ENCODE data around the gene SLC41A3. TPM values are rescaled to one million over a fixed set of nuclear protein-coding genes. Genes with fewer than 3 reads are reported as not detected.

The SLC41A3 gene
- polyA plus RNA-seq, 1 donor: 47.0 TPM

GRCh38 chr3:126026761-126027160 is 57.2 kb downstream of the SLC41A3 start:
- DNase-seq (ENCODE audit: low read depth): no peak

GRCh38 chr3:126026277-126026751 is 57.6 kb downstream of the SLC41A3 start:
- no peak for DNase-seq (ENCODE audit: low read depth)

DNA sequence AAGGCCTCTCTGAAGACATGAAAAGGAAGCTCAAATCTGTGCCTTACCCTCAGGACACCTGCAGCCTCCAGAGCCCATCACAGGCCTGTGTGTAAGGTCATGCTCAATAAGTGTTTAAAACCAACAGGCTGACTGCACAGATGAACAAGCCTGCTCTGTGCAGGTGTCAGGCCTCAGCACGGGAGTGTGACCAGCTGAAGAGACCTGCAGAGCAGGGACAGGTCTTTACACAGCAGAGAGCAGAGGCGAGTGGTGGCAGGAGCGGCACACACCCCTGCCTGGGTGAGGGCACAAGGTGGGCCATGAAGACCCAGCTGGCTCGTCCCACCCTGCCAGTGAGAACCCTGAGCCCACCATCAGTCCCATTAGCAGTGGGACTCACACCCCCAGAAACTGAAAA is 58.1 kb downstream of the SLC41A3 start:
- DNase-seq (ENCODE audit: low read depth): no peak

DNA sequence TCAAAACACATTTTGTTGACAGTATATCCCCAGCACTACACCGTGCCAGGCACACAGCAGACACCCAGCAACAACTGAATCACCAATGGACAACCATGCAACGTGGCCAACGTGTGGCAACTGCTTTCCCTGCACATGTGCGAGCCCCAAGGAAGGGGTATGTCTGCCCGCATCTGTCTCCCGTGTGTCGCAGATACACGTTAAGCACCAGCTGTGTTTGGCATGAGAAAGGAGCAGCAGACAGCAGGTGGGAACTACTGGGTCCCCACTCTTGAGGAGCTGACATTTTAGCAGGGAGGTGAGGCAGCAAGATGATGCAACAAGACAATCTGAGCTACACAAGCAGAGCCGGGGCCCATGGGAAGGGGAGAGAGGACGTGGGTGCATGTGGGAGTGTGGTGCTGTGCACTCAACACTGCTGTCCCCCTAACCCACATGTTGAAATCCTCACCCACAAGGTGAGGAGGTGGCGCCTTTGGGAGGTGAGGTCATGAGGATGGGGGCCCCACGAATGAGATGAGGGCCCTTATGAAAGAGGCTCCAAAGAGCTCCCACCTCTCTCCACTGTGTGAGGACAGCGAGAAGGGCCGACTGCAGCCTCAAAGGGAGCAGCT is 58.7 kb downstream of the SLC41A3 start:
- no peak for DNase-seq (ENCODE audit: low read depth)

GRCh38 chr3:126024049-126024854 is 59.7 kb downstream of the SLC41A3 start:
- no peak for DNase-seq (ENCODE audit: low read depth)

GRCh38 chr3:126023390-126023789 is 60.5 kb downstream of the SLC41A3 start:
- no peak for DNase-seq (ENCODE audit: low read depth)

GRCh38 chr3:126022741-126023359 is 61.1 kb downstream of the SLC41A3 start:
- no peak for DNase-seq (ENCODE audit: low read depth)

DNA sequence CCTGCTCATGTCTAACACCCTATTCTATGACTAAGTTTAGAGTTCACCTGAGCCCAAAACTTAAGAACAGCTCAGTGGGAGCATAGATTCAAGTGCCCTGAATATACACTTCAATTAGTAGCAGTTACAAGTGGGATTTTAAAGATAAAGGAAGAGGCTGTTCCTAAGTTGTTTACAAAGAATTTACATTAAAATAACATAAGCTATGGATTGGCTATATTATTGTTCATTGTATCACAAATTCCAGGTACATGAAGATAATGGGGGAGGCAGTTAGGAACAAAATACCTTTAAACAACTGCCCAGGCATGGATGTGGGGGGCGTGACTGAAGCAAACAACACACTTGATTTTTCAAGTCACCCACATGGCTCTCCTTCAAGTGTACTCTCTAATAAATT is 62.2 kb downstream of the SLC41A3 start:
- no peak for DNase-seq (ENCODE audit: low read depth)

DNA sequence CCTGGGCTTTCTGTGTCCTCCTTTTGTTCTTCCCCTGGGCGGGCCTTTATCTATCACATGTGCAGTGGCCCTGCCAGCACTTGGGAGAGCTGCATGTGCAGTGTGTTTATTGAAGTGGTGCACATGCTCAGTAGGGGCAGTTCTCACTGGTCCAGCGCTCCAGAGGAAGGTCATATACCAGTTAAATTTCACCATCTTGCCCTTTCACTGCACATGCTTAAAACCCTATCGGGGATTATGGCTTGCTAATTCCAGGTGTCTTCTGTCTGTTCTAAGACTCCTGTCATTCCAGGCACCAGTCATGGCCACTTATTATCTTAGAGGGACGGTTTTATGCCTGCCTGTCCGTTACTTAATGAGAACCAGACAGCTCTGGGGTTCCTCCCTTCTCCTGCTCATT is 62.7 kb downstream of the SLC41A3 start:
- DNase-seq (ENCODE audit: low read depth): no peak

- no peak for DNase-seq (ENCODE audit: low read depth)
These were observed 64.2 kb downstream of the SLC41A3 start for GRCh38 chr3:126019683-126020082.

DNA sequence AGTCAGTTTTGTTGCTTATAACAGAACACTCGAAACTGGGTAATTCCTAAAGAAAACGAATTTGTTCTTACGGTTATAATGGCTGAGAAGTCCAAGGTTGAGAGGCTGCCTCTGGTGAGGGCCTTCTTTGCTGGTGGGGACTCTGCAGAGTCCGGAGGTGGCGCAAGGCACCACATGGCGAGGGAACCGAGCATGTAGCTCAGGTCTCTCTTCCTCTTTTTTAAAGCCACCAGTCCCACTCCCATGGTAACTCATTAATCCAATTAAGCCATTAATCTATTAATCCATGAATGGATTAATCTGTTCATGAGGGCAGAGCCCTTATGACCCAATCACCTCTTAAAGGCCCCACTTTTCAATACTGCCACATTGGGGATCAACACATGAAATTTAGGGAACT is 64.9 kb downstream of the SLC41A3 start:
- DNase-seq (ENCODE audit: low read depth): no peak

- DNase-seq (ENCODE audit: low read depth): no peak
These were observed 65.4 kb downstream of the SLC41A3 start for GRCh38 chr3:126018545-126018944.

DNA sequence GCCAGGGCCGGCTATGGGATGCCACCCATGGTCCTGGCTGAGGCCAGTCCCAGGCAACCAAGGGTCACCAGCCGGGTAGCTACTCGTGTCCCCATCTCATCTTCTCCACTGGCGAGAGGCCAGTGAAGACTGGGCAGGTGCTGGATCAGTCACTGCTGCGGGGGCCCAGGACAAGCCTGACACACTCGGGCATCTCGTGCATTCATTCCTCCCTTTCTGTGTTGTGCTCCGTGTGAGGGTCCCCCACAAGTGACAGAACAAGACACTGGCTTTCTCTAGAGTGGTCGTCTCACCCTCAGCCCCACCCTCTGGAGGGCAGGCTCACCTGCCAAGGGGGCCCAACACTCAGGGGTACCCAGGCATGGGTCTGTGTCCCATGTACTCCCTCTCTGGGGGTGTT is 66.6 kb downstream of the SLC41A3 start:
- no peak for DNase-seq (ENCODE audit: low read depth)

- DNase-seq (ENCODE audit: low read depth): no peak
These were observed 67.3 kb downstream of the SLC41A3 start for GRCh38 chr3:126016616-126017015.

DNA sequence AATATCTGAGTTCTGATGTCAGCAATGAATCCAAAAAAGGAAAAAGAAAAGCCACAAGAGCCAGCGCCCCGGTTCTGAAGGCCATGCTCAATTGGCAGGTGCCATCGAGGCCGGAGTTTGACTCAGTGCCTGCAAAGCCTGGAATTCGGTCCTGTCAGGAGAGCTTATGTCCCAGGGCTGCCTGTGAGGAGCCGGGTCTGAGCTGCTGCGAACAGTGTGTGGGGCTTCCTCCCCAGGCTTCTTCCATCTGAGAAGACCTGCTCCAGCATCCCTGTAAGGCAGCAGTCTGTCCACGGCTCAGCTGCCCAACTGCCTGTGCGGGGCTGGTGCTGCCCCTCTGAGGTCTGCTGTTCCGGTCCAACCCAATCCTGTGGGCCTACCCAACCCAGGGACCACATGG is 68.8 kb downstream of the SLC41A3 start:
- no peak for DNase-seq (ENCODE audit: low read depth)

DNA sequence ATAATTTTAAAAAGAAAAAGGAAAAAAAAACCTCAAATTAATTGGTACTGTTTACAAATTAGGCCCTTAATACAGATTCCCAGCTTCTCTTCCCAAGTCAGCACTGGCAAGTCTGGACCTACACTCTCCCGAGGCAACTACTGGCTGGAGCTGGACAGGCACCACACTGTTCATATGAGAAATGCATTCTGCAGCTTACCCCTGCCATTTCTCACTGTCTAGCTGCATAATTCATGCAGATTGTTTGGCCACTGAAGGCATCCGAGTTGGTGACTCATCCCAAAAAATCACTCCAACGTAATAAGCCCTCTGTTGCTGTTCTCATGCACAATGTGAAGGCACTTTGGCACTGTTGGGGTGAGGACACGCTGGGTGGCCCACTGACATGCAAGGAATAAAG is 69.7 kb downstream of the SLC41A3 start:
- DNase-seq (ENCODE audit: low read depth): no peak

GRCh38 chr3:126013751-126014156 is 70.2 kb downstream of the SLC41A3 start:
- no peak for DNase-seq (ENCODE audit: low read depth)

DNA sequence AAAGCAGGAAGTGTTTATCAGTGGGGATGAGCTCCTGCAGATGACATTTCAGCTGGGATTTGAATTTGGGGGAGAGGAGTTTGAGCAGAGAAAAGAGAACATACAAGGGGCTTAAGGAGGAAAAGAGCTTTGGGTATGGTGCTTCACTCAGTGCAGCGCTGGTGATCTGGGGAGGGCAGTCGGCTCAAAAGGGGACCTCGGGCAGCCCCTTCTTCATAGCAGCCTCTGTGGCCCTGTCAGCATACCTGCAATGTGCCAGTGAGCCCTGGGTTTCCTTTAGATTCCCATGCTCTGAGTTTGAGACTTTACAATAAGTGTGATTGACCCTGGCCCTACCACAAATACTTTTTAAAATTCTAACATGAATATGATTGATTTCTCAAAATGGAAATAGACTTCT is 74.7 kb downstream of the SLC41A3 start:
- DNase-seq (ENCODE audit: low read depth): no peak

DNA sequence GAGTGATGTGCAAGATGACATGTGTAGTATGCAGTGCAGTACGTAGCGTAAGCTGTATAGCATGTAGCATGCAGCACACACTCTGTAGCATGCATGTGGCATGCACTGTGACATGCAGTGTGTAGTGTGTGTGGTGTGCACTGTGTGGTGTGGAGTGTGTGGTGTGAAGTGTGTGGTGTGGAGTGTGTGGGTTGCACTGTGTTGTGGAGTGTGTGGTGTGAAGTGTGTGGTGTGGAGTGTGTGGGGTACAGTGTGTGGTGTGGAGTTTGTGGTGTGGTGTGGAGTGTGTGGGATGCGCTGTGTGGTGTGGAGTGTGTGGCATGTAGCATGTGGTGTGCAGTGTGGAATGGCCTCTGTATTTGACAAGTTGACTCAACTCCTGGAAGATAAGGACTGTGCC is 75.7 kb downstream of the SLC41A3 start:
- no peak for DNase-seq (ENCODE audit: low read depth)

DNA sequence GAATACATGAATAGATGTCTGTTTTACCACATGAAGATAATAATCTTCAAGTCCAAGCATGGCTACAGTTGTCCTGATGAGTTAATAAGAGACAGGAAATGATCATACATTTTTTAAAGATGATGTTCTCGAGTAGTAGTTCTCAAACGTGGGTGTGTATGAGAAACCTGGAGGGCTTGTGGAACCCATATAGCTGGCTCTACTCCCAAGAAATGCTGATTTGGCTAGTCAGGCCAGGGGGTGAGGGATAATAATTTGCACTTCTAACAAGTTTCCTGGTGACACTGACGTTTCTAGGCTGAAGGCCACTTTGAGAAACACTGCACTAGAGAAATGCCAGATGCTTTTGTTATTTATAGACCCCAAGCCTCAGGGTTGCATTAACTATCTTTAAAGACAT is 78.0 kb downstream of the SLC41A3 start:
- DNase-seq (ENCODE audit: low read depth): no peak

- DNase-seq (ENCODE audit: low read depth): no peak
These were observed 79.2 kb downstream of the SLC41A3 start for GRCh38 chr3:126004692-126005091.

GRCh38 chr3:126004217-126004616 is 79.7 kb downstream of the SLC41A3 start:
- DNase-seq (ENCODE audit: low read depth): no peak
